Measurements from ENCODE around the gene VAT1L. TPM values are rescaled to one million over a fixed set of nuclear protein-coding genes. Genes with fewer than 3 reads are reported as not detected.

VAT1L gene
- total and polyA plus RNA-seq, 2 donors (not counting 3 experiments of a cell fraction or from before 2014, with no cell fraction given) = 0.46 to 1.5 TPM

DNA sequence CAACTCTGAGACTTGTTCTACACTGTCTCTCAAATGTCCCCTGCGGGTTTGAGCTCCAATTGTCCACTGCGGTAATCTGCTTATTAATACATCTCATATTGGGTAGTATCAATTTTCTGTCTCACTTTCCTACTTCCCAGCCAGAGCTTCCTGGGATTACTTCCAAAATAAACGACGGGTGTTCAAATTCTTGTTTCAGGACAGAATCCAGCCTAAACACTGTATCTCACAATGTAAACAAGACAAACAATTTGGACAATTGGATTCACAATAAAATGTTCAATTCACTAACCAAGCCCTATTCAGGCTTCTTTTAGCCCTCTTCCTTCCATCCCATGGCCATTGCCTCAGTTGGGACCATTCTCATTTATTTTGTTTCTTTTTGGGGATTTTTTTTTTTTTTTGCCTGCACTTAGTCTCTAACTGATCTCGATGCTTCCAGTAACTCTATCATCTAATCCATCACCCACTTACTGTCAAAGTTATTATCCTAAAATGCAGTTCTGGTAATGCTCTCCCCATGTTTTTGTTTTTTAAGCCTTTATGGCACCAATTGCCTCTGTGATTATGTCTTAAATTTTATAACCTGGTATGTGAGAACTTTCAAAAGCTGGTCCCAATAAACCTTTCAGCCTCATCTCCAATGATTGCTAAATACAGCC lies 2.0 kb upstream of the VAT1L start:
- H3K9me1 ChIP-seq (replicated peaks; ENCODE audit: control insufficient read depth, extremely low read depth, insufficient read depth, low read length) = no peaks in the 10 kb centered on the region
- ChIA-PET POLR2A (no interaction called here), CTCF (interaction anchor here (2.0 kb wide), 1 partner anchor 217 kb away, joined by 5 read pairs; no protein-coding TSS in a partner anchor)
- H3K4me3 ChIP-seq (replicated peaks in 1 of 3; ENCODE audit: insufficient read depth in 1 of 3, low read depth in 1 of 3, low read length in 3 of 3) = no peak overlapping the region
- TF ChIP-seq GATA2 (IDR thresholded peaks at IDR 0.05; ENCODE audit: insufficient read depth, insufficient read length, low read depth, low read length) (no peak), POLR2AphosphoS5 (IDR thresholded peaks at IDR 0.05; ENCODE audit: insufficient read depth, low read depth, low read length) (no peak), EZH2 (IDR thresholded peaks at IDR 0.05; ENCODE audit: borderline replicate concordance, low read depth, low read length, severe bottlenecking) (no peak), MYC (IDR thresholded peaks at IDR 0.05; ENCODE audit: low read depth, low read length) (no peak), FOS (IDR thresholded peaks at IDR 0.05; ENCODE audit: borderline replicate concordance, insufficient read depth, low read length) (no peak), POLR2A (IDR thresholded peaks at IDR 0.05; ENCODE audit: low read depth, low read length) (no peak), JUN (IDR thresholded peaks at IDR 0.05; ENCODE audit: borderline replicate concordance, insufficient read depth, insufficient read length, low read depth) (no peak)
- TF ChIP-seq, protein P1, sequence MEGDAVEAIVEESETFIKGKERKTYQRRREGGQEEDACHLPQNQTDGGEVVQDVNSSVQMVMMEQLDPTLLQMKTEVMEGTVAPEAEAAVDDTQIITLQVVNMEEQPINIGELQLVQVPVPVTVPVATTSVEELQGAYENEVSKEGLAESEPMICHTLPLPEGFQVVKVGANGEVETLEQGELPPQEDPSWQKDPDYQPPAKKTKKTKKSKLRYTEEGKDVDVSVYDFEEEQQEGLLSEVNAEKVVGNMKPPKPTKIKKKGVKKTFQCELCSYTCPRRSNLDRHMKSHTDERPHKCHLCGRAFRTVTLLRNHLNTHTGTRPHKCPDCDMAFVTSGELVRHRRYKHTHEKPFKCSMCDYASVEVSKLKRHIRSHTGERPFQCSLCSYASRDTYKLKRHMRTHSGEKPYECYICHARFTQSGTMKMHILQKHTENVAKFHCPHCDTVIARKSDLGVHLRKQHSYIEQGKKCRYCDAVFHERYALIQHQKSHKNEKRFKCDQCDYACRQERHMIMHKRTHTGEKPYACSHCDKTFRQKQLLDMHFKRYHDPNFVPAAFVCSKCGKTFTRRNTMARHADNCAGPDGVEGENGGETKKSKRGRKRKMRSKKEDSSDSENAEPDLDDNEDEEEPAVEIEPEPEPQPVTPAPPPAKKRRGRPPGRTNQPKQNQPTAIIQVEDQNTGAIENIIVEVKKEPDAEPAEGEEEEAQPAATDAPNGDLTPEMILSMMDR (IDR thresholded peaks at IDR 0.05; ENCODE audit: extremely low read depth in 1 of 2, insufficient read depth in 1 of 2, low read depth in 1 of 2, low read length in 2 of 2) = no peak
- TF ChIP-seq, protein P2, sequence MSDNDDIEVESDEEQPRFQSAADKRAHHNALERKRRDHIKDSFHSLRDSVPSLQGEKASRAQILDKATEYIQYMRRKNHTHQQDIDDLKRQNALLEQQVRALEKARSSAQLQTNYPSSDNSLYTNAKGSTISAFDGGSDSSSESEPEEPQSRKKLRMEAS (IDR thresholded peaks at IDR 0.05; ENCODE audit: insufficient read depth, insufficient read length) = no peak
- no peaks in the 10 kb centered on the region for H3K9me3 ChIP-seq (replicated peaks; ENCODE audit: control insufficient read depth, insufficient read depth, low read length)
- H3K27me3 ChIP-seq (ENCODE audit: control insufficient read depth in 2 of 2, insufficient read depth in 2 of 2, low read length in 2 of 2) = peaks cover 28 to 41% of the 10 kb centered on the region in 2 experiments
- H3K79me2 ChIP-seq (ENCODE audit: control insufficient read depth, insufficient read depth, low read length) = no peaks in the 10 kb centered on the region
- dilution Hi-C loops (cut with MboI; ENCODE audit: extremely low pct_ligation_motif_present, low sequenced_read_pairs) = no loop called here
- no peaks in the 10 kb centered on the region for H4K20me1 ChIP-seq (replicated peaks; ENCODE audit: control insufficient read depth, extremely low read depth, insufficient read depth, low read length)
- no peak for FAIRE-seq
- intact Hi-C loops (cut with micrococcal nuclease) = loop anchor here (5.0 kb wide), 1 partner anchor 189 kb away; no protein-coding TSS in a partner anchor
- no peak overlapping the region for H3K9ac ChIP-seq (replicated peaks; ENCODE audit: extremely low read depth, insufficient read depth, low read length)
- no peak overlapping the region for H3K27ac ChIP-seq (ENCODE audit: insufficient read depth, low read depth, low read length)
- DNase-seq (ENCODE audit: low read depth, low spot score) = no peak
- no peak overlapping the region for H2AFZ ChIP-seq (ENCODE audit: low read depth, low read length)
- no peak overlapping the region for H3K4me2 ChIP-seq (ENCODE audit: insufficient read depth, low read length)
- no TSS peak for BruUV-seq (replicated peaks)
- peaks cover 4% of the 10 kb centered on the region for H3K4me1 ChIP-seq (ENCODE audit: control insufficient read depth, extremely low read depth, insufficient read depth, low read length)
- H3K36me3 ChIP-seq (ENCODE audit: control insufficient read depth in 2 of 2, extremely low read depth in 1 of 2, insufficient read depth in 2 of 2, low read length in 2 of 2) = no peaks in the 10 kb centered on the region
